Measurements from ENCODE around the gene ROBO3. TPM values are rescaled to one million over a fixed set of nuclear protein-coding genes. Genes with fewer than 3 reads are reported as not detected.

Gene ROBO3
- total and polyA plus RNA-seq, 2 donors (not counting 3 experiments of a cell fraction or from before 2014, with no cell fraction given): 27.1 to 65.4 TPM

GRCh38 chr11:124861670-124862069 lies 3.6 kb upstream of the ROBO3 start:
- Histone ChIP-seq H3K4me3 (replicated peaks in 1 of 3; ENCODE audit: insufficient read depth in 1 of 3, low read depth in 1 of 3, low read length in 3 of 3) (no peak overlapping the region), H3K36me3 (ENCODE audit: control insufficient read depth in 2 of 2, extremely low read depth in 1 of 2, insufficient read depth in 2 of 2, low read length in 2 of 2) (no peaks in the 10 kb centered on the region), H3K4me1 (ENCODE audit: control insufficient read depth, extremely low read depth, insufficient read depth, low read length) (peaks cover 9% of the 10 kb centered on the region), H2AFZ (ENCODE audit: low read depth, low read length) (no peak overlapping the region), H4K20me1 (replicated peaks; ENCODE audit: control insufficient read depth, extremely low read depth, insufficient read depth, low read length) (no peaks in the 10 kb centered on the region), H3K4me2 (ENCODE audit: insufficient read depth, low read length) (no peak overlapping the region), H3K79me2 (ENCODE audit: control insufficient read depth, insufficient read depth, low read length) (no peaks in the 10 kb centered on the region), H3K9me1 (replicated peaks; ENCODE audit: control insufficient read depth, extremely low read depth, insufficient read depth, low read length) (no peaks in the 10 kb centered on the region), H3K9me3 (replicated peaks; ENCODE audit: control insufficient read depth, insufficient read depth, low read length) (no peaks in the 10 kb centered on the region), H3K27me3 (ENCODE audit: control insufficient read depth in 2 of 2, insufficient read depth in 2 of 2, low read length in 2 of 2) (peaks cover 59 to 72% of the 10 kb centered on the region in 2 experiments), H3K9ac (replicated peaks; ENCODE audit: extremely low read depth, insufficient read depth, low read length) (no peak overlapping the region), H3K27ac (ENCODE audit: insufficient read depth, low read depth, low read length) (no peak overlapping the region)
- CTCF ChIA-PET: interaction anchor here (1.4 to 1.5 kb wide), 2 partner anchors 14 to 106 kb away, joined by 3 to 4 read pairs; no protein-coding TSS in a partner anchor
- FAIRE-seq (no peak), DNase-seq (ENCODE audit: low read depth, low spot score) (no peak)
- POLR2A ChIA-PET: no interaction called here
- BruUV-seq (replicated peaks): no TSS peak
- intact Hi-C loops (cut with micrococcal nuclease) (no loop called here), dilution Hi-C loops (cut with MboI; ENCODE audit: extremely low pct_ligation_motif_present, low sequenced_read_pairs) (no loop called here)
- TF ChIP-seq EZH2 (IDR thresholded peaks at IDR 0.05; ENCODE audit: borderline replicate concordance, low read depth, low read length, severe bottlenecking) (no peak), GATA2 (IDR thresholded peaks at IDR 0.05; ENCODE audit: insufficient read depth, insufficient read length, low read depth, low read length) (no peak), POLR2A (IDR thresholded peaks at IDR 0.05; ENCODE audit: low read depth, low read length) (no peak), FOS (IDR thresholded peaks at IDR 0.05; ENCODE audit: borderline replicate concordance, insufficient read depth, low read length) (no peak), MYC (IDR thresholded peaks at IDR 0.05; ENCODE audit: low read depth, low read length) (no peak), POLR2AphosphoS5 (IDR thresholded peaks at IDR 0.05; ENCODE audit: insufficient read depth, low read depth, low read length) (no peak), CTCF (IDR thresholded peaks at IDR 0.05; ENCODE audit: extremely low read depth in 1 of 2, insufficient read depth in 1 of 2, low read depth in 1 of 2, low read length in 2 of 2) (no peak), JUN (IDR thresholded peaks at IDR 0.05; ENCODE audit: borderline replicate concordance, insufficient read depth, insufficient read length, low read depth) (no peak)
- TF ChIP-seq, protein P1, sequence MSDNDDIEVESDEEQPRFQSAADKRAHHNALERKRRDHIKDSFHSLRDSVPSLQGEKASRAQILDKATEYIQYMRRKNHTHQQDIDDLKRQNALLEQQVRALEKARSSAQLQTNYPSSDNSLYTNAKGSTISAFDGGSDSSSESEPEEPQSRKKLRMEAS (IDR thresholded peaks at IDR 0.05; ENCODE audit: insufficient read depth, insufficient read length): no peak
